Measurements from ENCODE around the gene PLP2.

Gene PLP2

GRCh38 chrX:49199315-49199595 lies 27.6 kb downstream of the PLP2 start:
- no peaks in the 10 kb centered on the region for H3K79me2 ChIP-seq (ENCODE audit: low read length)
- no peaks in the 10 kb centered on the region for H3K4me1 ChIP-seq (ENCODE audit: low read length)
- H4K20me1 ChIP-seq (ENCODE audit: insufficient read depth, low read length): no peaks in the 10 kb centered on the region
- H3K27me3 ChIP-seq (replicated peaks; ENCODE audit: insufficient read depth, low read length): 0 out of 2 replicates have a peak, but pooled peaks cover 10% of the 10 kb centered on the region
- H3K36me3 ChIP-seq (replicated peaks; ENCODE audit: insufficient read depth, low read length): no peaks in the 10 kb centered on the region
- no peaks in the 10 kb centered on the region for H3F3A ChIP-seq (ENCODE audit: insufficient read depth, low read length)
- TF ChIP-seq EZH2phosphoT487 (IDR thresholded peaks at IDR 0.05; ENCODE audit: low read length): no peak
- no peak for TF ChIP-seq CTCF (IDR thresholded peaks at IDR 0.05; ENCODE audit: low read length)
- TF ChIP-seq EZH2 (optimal IDR thresholded peaks at IDR 0.05; ENCODE audit: low read depth, low read length): no peak
- H3K4me3 ChIP-seq (ENCODE audit: low read length): no peak overlapping the region
- H2AFZ ChIP-seq (ENCODE audit: low read length): no peak overlapping the region
- H3K4me2 ChIP-seq (ENCODE audit: low read depth, low read length): no peak overlapping the region; the same call in 1 of the 2 replicates
- no peaks in the 10 kb centered on the region for H3K9me2 ChIP-seq (replicated peaks; ENCODE audit: insufficient read depth, low read length)
- H3K9ac ChIP-seq (ENCODE audit: low read length): no peak overlapping the region
- DNase-seq: no peak
- H3K9me3 ChIP-seq (replicated peaks; ENCODE audit: insufficient read depth, low read length): no peaks in the 10 kb centered on the region
- H3K27ac ChIP-seq (ENCODE audit: low read length): no peak overlapping the region

- H3K27me3 ChIP-seq (replicated peaks; ENCODE audit: insufficient read depth, low read length): 0 out of 2 replicates have a peak, but pooled peaks cover 10% of the 10 kb centered on the region
- DNase-seq: peak; percentile 84
- no peaks in the 10 kb centered on the region for H3K36me3 ChIP-seq (replicated peaks; ENCODE audit: insufficient read depth, low read length)
- H3K4me1 ChIP-seq (ENCODE audit: low read length): no peaks in the 10 kb centered on the region
- peak within 1 kb of the TSS; percentile 54 for H3K4me2 ChIP-seq (ENCODE audit: low read depth, low read length)
- no peaks in the 10 kb centered on the region for H4K20me1 ChIP-seq (ENCODE audit: insufficient read depth, low read length)
- H2AFZ ChIP-seq (ENCODE audit: low read length): peak within 1 kb of the TSS; percentile 74
- TF ChIP-seq CTCF (IDR thresholded peaks at IDR 0.05; ENCODE audit: low read length): no peak
- no peak for TF ChIP-seq EZH2phosphoT487 (IDR thresholded peaks at IDR 0.05; ENCODE audit: low read length)
- no peak for TF ChIP-seq EZH2 (optimal IDR thresholded peaks at IDR 0.05; ENCODE audit: low read depth, low read length)
- no peak within 1 kb of the TSS for H3K27ac ChIP-seq (ENCODE audit: low read length)
- no peaks in the 10 kb centered on the region for H3F3A ChIP-seq (ENCODE audit: insufficient read depth, low read length)
- H3K9me2 ChIP-seq (replicated peaks; ENCODE audit: insufficient read depth, low read length): no peaks in the 10 kb centered on the region
- H3K9ac ChIP-seq (ENCODE audit: low read length): peak within 1 kb of the TSS; percentile 25; the same call in 1 of the 2 replicates
- H3K4me3 ChIP-seq (ENCODE audit: low read length): peak within 1 kb of the TSS; percentile 47
- H3K9me3 ChIP-seq (replicated peaks; ENCODE audit: insufficient read depth, low read length): no peaks in the 10 kb centered on the region
- no peaks in the 10 kb centered on the region for H3K79me2 ChIP-seq (ENCODE audit: low read length)
These were observed 28.4 kb downstream of the PLP2 start, which contains the start of gene SYP for GRCh38 chrX:49199906-49200771. Gene SYP (minus strand): TSS chrX:49200193. CDS start chrX:49200186, 7 bp downstream.

GRCh38 chrX:49202022-49202421 lies 30.3 kb downstream of the PLP2 start:
- no peaks in the 10 kb centered on the region for H4K20me1 ChIP-seq (ENCODE audit: insufficient read depth, low read length)
- H3K9me2 ChIP-seq (replicated peaks; ENCODE audit: insufficient read depth, low read length): no peaks in the 10 kb centered on the region
- no peaks in the 10 kb centered on the region for H3K4me1 ChIP-seq (ENCODE audit: low read length)
- no peaks in the 10 kb centered on the region for H3K9me3 ChIP-seq (replicated peaks; ENCODE audit: insufficient read depth, low read length)
- 0 out of 2 replicates have a peak, but pooled peaks cover 10% of the 10 kb centered on the region for H3K27me3 ChIP-seq (replicated peaks; ENCODE audit: insufficient read depth, low read length)
- no peaks in the 10 kb centered on the region for H3F3A ChIP-seq (ENCODE audit: insufficient read depth, low read length)
- no peaks in the 10 kb centered on the region for H3K79me2 ChIP-seq (ENCODE audit: low read length)
- H2AFZ ChIP-seq (ENCODE audit: low read length): no peak overlapping the region
- no peak for DNase-seq
- TF ChIP-seq EZH2 (optimal IDR thresholded peaks at IDR 0.05; ENCODE audit: low read depth, low read length): no peak
- TF ChIP-seq EZH2phosphoT487 (IDR thresholded peaks at IDR 0.05; ENCODE audit: low read length): no peak
- TF ChIP-seq CTCF (IDR thresholded peaks at IDR 0.05; ENCODE audit: low read length): no peak
- H3K36me3 ChIP-seq (replicated peaks; ENCODE audit: insufficient read depth, low read length): no peaks in the 10 kb centered on the region
- no peak overlapping the region for H3K9ac ChIP-seq (ENCODE audit: low read length)
- H3K27ac ChIP-seq (ENCODE audit: low read length): no peak overlapping the region
- H3K4me2 ChIP-seq (ENCODE audit: low read depth, low read length): no peak overlapping the region
- H3K4me3 ChIP-seq (ENCODE audit: low read length): no peak overlapping the region
